ENCODE measurements around the gene KLHL12.

Gene KLHL12

DNA sequence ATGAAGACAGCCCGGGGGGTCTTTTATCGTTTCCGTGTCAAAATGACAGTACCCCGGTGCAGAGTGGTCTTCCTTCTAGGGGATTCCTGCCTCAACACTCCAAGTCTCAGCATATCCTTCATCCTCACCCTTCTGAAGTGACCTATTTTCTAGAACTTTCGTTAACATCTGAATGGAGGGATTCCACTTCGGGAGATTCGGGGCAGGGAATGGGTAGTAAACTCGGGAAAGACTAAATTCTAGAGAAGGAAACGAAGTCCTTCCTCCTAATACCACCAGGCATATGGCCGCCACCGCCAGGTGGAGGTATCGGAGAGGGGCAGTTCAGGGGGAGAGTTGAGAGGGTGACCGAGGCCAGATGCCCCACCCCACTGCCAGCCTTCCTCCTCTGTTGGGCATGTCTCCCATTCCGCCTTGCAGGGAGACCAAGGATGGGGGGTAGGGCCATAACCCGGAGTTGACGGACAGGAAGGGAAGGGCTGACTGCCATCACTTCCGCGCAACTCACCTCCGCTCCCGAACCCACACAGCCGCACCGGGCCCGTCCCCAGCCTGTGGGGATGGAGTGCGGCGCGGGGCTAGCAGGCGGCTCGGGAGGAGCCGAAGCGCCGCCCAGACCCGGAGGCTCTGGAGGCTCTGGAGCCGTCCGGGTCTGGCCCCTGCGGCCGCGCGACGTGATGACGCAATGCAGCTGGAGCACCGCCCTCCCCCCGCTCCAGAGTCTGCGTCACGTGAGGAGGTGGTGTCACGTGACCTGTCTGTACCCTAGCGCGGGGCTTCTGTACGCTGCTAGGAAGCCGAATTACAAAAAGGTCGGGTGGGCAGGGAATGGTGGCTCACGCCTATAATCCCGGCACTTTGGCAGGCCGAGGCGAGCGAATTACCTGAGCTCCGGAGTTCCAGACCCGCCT lies at the start of gene KLHL12:
TSS of gene KLHL12 (minus strand) at position 654 of the 911 bp plus-strand sequence. CDS start 2,072 bp downstream, outside the sequence.
- DNase-seq (ENCODE audit: low read depth in 2 of 3, low spot score in 1 of 3), result peak; percentile 93 to 94 (median 94)

DNA sequence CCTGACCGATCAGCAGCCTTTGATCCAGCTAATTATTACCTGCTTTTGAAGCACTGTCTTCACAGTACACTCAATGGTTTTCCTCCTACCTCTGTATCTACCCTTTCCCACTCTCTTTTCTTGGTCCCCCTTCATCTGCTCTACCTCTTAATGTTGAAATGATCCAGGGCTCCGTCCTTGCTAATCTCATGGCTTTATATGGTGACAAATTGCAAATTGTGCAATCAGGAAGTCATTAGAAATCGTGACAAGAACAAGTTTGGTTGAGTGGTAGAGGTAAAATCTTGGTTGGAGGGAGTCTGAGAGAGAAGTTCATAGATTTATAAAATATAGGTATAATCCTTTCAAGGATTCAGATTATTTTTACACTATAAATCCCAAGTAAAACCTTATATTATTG lies 49.6 kb upstream of the KLHL12 start:
- DNase-seq (ENCODE audit: low read depth in 2 of 3, low spot score in 1 of 3), result no peak

DNA sequence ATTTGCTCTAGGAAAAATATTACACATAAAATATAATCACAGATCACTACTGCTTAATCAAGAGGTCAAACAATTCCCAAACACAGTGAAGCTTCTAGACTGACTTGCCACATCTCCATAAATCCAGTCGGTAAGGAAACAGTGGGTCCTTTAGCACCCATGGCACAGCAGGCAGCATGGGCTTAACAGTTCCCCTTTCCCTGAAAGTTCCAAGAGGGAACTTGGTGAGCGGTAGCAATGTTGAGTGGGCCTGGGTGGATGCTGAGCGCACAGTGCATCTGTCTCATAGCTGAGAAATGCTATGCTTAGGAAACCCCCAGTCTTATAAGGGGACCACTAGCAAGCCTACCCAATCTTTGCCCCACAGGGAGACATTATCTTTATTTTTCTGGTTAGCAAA lies 47.8 kb upstream of the KLHL12 start:
- no peak for DNase-seq (ENCODE audit: low read depth in 2 of 3, low spot score in 1 of 3)

GRCh38 chr1:202972046-202972445 lies 45.0 kb upstream of the KLHL12 start:
- DNase-seq (ENCODE audit: low read depth in 2 of 3, low spot score in 1 of 3), result no peak

DNA sequence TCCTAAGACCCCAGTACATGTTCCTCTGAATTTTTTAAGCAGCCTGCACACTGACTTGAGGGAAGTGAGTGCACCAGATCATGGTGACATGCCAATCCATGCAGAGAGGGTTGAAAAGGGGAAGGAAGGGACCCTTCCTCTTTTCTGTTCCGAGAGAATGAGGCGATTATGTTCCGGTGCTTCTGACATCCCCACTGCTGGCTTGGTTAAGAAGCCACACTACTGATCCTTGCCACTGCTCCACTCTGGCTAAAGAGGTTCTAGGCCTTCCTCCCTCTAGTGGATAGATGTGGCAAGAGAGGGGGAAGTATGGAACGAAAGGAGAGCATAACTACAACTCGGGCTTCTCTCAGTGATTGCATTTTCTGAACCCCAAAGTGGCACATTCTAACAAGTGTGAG lies 41.9 kb upstream of the KLHL12 start:
- DNase-seq (ENCODE audit: low read depth in 2 of 3, low spot score in 1 of 3), result peak in 2 of 3 donors; percentile 7 to 33

- DNase-seq (ENCODE audit: low read depth in 2 of 3, low spot score in 1 of 3), result no peak
Measured at GRCh38 chr1:202968351-202968750, 41.3 kb upstream of the KLHL12 start.

GRCh38 chr1:202967684-202968281 lies 40.7 kb upstream of the KLHL12 start:
- DNase-seq (ENCODE audit: low read depth in 2 of 3, low spot score in 1 of 3), result no peak

GRCh38 chr1:202966006-202966898 lies 39.2 kb upstream of the KLHL12 start:
- no peak for DNase-seq (ENCODE audit: low read depth in 2 of 3, low spot score in 1 of 3)

- DNase-seq (ENCODE audit: low read depth in 2 of 3, low spot score in 1 of 3), result no peak
Measured at GRCh38 chr1:202965422-202965821, 38.4 kb upstream of the KLHL12 start.

GRCh38 chr1:202964791-202965410 lies 37.9 kb upstream of the KLHL12 start:
- DNase-seq (ENCODE audit: low read depth in 2 of 3, low spot score in 1 of 3), result no peak

DNA sequence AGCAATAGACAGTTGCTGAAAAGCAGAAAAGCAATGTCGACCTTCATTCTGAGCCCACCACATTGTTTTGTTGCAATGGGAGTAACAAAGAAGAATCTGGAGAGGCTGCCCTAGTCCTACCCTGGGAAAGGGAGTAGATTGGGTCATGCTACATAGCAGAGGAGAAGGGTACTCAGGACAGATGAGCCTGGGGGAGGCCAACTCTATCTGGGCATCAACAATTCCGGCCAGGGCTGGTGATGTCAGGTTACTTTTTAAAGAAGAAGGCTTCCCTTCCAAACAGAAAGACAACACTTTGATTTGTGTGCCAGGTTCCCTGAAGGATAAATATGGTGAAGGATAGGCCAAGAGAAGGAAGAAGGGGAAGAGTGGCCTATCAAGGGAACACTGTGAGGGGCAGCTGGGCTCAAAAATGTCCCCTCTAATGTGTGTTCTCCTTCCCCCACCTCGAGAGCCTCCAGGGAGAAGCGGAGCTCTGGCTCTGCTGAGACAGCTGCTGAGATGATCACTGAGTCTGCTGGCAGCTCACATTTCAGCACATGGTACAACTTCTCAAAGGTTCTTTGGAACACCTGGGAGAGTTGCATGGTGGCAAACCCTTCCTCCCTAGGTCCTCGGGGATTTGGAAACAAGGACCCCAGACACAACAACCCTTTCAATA lies 34.3 kb upstream of the KLHL12 start:
- no peak for DNase-seq (ENCODE audit: low read depth in 2 of 3, low spot score in 1 of 3)

DNA sequence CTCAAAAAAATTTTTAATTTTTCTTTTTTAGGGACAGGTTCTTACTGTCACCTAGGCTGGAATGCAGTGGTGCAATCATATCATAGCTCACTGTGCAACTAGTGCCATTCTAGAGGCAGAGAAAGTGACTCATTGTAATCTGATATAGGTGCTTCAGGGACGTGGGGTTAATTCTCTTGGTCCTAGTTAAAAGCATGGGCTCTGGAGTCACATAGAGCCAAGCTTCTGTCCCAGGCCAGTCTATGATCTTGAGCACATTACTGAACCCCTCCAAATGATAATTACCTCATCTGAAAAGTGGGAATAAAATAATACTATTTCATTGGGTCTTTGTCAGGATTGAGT lies 32.2 kb upstream of the KLHL12 start:
- DNase-seq (ENCODE audit: low read depth in 2 of 3, low spot score in 1 of 3), result no peak

DNA sequence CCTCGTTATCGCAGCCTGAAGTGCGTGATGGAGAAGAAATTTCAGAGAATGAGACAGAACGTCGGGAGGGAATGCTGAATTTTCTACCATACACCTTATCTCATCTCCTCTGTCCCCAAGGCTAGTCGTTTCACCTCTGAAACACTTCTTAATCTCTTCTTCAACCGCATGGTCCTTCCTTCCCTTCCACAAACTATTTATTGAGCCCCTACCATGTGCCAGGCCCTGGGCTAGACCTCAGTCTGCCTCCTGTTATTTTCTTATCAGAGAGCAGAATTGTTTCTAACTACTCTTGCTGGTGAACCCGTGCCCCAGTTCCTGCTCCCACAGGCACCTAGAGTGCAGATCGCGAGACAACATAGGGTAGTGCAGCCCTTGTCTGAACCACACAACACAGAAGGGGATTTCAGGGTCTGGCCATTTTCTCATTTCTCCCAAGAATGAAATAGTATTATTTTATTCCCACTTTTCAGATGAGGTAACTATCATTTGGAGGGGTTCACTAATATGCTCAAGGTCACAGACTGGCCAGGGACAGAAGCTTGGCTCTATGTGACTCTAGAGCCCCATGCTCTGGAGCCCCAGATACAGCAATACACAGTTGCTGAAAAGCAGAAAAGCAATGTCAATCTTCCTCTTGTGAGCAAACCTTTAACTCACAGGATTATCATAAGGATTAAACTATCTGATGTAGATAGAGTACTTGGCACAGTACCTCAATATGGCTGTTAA lies 31.7 kb upstream of the KLHL12 start:
- no peak for DNase-seq (ENCODE audit: low read depth in 2 of 3, low spot score in 1 of 3)

DNA sequence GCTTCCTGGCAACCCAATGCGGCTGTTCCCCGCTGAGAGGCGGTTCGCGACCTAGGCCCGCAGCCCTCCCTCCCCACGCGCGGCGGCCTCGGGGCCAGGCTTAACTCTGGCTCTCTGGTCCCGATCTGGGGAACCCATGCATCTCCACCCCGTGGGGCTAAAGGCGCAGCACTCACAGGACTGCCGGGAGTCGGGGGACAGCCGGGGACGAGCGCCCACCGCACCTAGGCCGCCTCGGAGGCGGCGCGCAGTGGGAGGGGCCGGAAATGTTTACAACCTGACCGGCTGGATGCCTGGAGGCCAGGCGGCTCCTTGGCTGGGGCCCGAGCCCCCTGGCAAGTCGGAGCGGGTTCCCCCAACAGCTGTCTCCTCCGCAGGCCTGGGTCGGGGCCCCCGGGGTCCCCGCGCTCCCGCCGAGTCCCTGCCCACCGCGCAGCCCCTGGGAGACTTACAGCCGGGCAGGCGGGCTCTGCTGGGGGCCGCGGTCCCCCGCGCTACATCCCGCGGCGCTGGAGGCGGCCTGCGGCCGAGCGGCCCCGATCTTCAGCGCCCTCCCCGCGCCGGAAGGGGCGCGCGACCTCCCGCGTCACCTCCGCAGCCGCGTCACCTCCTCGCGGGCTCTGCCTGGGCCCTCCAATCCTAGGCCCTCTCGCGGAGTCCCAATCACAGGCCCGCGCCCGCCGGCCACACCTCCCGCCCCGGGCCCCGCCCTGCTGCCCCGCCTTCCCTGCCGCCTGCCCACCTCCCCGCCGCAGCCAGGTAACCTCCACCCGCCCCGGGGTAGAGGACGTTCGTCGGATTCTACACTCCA lies 30.9 kb upstream of the KLHL12 start, which contains the start of gene ADIPOR1:
TSS of gene ADIPOR1 (minus strand) at position 580 of the 811 bp plus-strand sequence. CDS start 7,242 bp downstream, outside the sequence.
- peak; percentile 85 to 91 (median 90) for DNase-seq (ENCODE audit: low read depth in 2 of 3, low spot score in 1 of 3)

- no peak for DNase-seq (ENCODE audit: low read depth in 2 of 3, low spot score in 1 of 3)
Measured at GRCh38 chr1:202956969-202957368, 29.9 kb upstream of the KLHL12 start.

DNA sequence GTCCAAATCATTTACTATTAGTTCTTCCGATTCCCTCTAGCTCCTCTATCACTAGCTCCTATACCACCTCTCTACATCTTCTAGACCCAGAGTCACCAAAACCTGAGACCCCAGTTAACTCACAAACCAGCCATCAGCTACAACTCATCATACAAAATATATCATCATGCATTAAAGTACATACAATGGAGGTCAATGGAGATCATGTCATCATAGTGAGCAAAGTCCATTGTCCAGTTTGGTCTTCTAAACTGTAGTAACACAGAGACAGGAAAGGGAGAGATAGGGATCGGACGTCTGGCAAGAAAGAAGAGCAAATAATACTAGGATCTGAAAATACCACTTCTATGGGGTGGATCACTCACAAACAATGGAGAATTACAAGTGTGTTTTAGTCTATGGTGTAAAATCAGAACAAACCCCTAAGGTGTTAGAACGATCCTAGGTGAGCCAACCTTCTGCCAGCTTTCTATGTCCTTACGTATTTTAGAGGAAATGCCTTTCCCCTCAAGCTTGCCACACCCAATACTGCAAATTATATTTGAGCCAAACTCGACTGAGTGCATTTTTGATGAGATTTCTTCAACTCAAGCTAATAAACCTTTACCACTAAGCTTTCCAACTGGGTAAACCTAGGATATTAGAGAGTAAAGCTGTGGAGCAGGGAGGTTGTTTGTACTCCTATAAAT lies 27.2 kb upstream of the KLHL12 start:
- no peak for DNase-seq (ENCODE audit: low read depth in 2 of 3, low spot score in 1 of 3)

DNA sequence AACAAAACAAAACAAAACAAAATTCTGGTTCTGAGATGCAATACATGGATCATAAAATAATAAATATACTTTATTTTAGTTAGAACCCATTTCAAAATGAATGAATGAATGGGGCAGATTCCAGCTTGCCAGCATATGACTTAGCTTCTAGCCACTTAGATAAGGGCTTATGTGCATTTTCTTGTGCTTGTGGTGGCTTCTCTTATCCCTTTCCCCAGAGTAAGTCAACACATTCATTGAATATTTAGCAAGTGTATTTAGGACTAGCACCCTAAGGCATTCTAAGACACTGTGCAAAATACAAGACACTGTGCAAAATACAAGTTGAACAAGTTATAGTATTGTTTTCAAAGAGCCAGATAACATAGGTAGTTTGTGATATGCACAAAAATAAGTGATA lies 26.4 kb upstream of the KLHL12 start:
- no peak for DNase-seq (ENCODE audit: low read depth in 2 of 3, low spot score in 1 of 3)

DNA sequence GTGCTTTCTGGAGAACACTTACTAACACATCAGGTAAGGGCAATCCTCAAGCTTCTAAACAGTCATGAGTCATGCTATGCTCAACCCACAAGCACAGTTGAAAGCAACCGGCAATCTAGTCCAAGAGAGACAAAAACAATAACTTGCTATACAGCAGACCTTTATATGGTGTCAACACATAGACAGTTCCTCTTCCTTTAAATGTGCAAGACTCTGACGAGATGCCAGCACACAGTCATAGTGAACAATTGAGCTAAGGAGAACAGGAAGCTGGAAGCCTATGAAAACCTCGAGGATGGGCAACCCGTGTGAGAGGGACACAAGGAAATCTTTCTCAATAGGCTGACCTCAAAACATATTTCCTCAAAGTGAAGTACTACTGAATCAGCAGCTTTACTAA lies 25.8 kb upstream of the KLHL12 start:
- DNase-seq (ENCODE audit: low read depth in 2 of 3, low spot score in 1 of 3), result no peak
